ENCODE data around the gene NTM. TPM values are rescaled to one million over a fixed set of nuclear protein-coding genes. Genes with fewer than 3 reads are reported as not detected.

The NTM gene
- total and polyA plus RNA-seq, 2 experiments from 2014 or later, result 1.1 to 1.7 TPM

DNA sequence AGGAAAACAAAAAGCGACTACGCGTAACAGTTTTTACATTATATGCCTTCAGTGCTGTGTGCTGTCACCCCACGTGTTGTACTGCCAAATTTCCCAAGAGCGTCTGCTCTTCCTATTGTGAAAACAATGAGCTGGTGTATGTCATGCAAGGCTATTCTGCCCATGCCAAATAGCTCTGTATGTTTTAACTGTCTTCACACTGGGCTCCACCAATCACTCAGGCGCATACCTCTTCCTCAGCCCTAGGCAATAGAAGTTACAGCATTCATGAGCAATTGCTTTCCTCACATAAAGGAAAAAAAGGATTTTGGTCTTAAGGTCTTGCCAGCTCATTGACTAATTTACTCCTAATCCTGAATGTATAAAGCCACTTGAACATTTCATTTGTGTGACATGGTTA, 606.8 kb downstream of the NTM start:
- TF ChIP-seq, protein P1, sequence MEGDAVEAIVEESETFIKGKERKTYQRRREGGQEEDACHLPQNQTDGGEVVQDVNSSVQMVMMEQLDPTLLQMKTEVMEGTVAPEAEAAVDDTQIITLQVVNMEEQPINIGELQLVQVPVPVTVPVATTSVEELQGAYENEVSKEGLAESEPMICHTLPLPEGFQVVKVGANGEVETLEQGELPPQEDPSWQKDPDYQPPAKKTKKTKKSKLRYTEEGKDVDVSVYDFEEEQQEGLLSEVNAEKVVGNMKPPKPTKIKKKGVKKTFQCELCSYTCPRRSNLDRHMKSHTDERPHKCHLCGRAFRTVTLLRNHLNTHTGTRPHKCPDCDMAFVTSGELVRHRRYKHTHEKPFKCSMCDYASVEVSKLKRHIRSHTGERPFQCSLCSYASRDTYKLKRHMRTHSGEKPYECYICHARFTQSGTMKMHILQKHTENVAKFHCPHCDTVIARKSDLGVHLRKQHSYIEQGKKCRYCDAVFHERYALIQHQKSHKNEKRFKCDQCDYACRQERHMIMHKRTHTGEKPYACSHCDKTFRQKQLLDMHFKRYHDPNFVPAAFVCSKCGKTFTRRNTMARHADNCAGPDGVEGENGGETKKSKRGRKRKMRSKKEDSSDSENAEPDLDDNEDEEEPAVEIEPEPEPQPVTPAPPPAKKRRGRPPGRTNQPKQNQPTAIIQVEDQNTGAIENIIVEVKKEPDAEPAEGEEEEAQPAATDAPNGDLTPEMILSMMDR (IDR thresholded peaks at IDR 0.05; ENCODE audit: low read depth, low read length), result no peak
- Histone ChIP-seq H3K27ac (no peak overlapping the region), H3K4me1 (ENCODE audit: low read depth) (no peaks in the 10 kb centered on the region), H3K4me3 (no peak overlapping the region), H3K27me3 (peaks cover 17% of the 10 kb centered on the region), H3K36me3 (no peaks in the 10 kb centered on the region), H3K9me3 (ENCODE audit: low read depth) (no peaks in the 10 kb centered on the region)
- no peak for DNase-seq (ENCODE audit: low read depth in 1 of 2, low spot score in 1 of 2)

DNA sequence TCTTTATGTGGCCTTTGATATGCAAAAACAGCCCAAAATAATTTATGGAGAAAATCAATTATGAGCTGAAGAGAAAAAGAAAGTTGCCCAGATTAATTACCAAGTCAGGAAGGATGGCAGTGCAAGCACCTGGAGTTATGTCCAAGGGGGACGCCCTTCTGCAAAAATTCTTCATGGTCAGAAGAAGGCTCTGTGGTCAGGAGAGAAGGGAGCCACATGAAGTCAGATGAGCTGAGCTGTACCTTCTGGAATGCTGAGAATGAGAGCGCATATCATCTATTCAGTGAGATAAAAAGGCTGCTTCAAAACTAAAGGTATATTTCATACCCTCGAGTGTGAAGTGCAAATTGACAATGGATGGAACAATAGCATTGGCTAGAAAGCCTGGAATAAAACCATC, 607.4 kb downstream of the NTM start:
- Histone ChIP-seq H3K27me3 (peaks cover 17% of the 10 kb centered on the region), H3K27ac (no peak overlapping the region), H3K4me3 (no peak overlapping the region), H3K9me3 (ENCODE audit: low read depth) (no peaks in the 10 kb centered on the region), H3K4me1 (ENCODE audit: low read depth) (no peaks in the 10 kb centered on the region), H3K36me3 (no peaks in the 10 kb centered on the region)
- DNase-seq (ENCODE audit: low read depth in 1 of 2, low spot score in 1 of 2), result peak in 1 of 2 donors; percentile 30
- TF ChIP-seq, protein P1 (IDR thresholded peaks at IDR 0.05; ENCODE audit: low read depth, low read length), result no peak

DNA sequence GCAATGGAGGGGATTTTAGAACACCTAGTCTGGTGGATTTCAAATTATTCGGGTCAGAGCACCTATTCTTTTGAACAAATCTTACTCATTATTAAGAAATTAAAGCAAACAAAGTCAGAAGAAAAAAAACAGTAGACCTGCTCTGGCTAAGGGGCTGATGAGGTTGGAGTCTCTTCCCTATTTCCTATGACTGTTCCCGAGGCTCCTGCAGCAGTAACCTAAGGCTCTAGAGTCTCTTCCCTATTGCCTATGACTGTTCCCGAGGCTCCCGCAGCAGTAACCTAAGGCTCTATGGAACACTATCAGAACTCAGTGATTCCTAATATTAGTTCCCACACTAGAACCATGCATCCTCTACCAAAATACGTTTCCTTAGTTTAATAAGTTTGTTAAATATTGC, 607.9 kb downstream of the NTM start:
- Histone ChIP-seq H3K27ac (no peak overlapping the region), H3K27me3 (peaks cover 17% of the 10 kb centered on the region), H3K4me3 (no peak overlapping the region), H3K9me3 (ENCODE audit: low read depth) (no peaks in the 10 kb centered on the region), H3K36me3 (no peaks in the 10 kb centered on the region), H3K4me1 (ENCODE audit: low read depth) (no peaks in the 10 kb centered on the region)
- DNase-seq (ENCODE audit: low read depth in 1 of 2, low spot score in 1 of 2), result no peak
- TF ChIP-seq, protein P1 (IDR thresholded peaks at IDR 0.05; ENCODE audit: low read depth, low read length), result no peak

DNA sequence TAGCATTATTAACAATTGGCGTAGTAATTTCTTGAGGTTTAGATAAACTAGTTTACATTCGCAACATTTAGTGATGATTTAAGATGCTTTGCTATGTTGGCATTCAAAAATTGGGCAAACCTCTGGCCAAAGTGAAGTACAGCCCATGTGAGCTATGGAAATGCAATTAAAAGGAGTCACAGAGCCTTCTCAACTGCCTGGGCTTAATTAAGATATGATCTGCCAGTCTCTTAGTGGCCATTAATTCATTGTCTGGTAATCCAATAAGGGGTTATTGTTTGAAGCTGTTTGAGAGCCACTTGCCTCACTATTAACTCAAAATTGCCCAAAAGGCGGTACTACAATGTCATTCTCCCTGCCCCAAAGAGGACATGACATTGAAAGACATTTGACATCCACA, 608.9 kb downstream of the NTM start:
- no peaks in the 10 kb centered on the region for H3K9me3 ChIP-seq (ENCODE audit: low read depth)
- TF ChIP-seq, protein P1 (IDR thresholded peaks at IDR 0.05; ENCODE audit: low read depth, low read length), result no peak
- no peak for DNase-seq (ENCODE audit: low read depth in 1 of 2, low spot score in 1 of 2)
- no peaks in the 10 kb centered on the region for H3K4me1 ChIP-seq (ENCODE audit: low read depth)
- no peaks in the 10 kb centered on the region for H3K36me3 ChIP-seq
- peaks cover 17% of the 10 kb centered on the region for H3K27me3 ChIP-seq
- no peak overlapping the region for H3K27ac ChIP-seq
- no peak overlapping the region for H3K4me3 ChIP-seq

DNA sequence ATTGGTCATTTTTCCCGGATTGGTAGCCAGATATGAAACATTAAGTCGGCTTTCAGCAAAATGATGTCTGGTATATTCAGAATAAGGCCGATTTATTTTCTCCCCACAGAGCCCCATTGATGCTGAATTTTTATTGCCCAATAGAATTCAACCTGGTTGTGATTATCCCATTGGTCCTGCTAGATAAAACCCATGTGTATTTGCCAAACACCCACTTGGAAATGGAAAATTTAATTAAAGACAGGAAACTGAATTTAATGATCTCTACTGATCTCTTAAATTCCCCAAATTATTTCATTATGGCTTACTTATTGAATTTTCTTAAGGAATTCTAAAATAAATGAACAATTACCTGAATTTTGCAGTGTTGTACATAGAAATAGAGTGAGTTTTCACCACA, 609.8 kb downstream of the NTM start:
- H3K4me1 ChIP-seq (ENCODE audit: low read depth), result no peaks in the 10 kb centered on the region
- TF ChIP-seq, protein P1 (IDR thresholded peaks at IDR 0.05; ENCODE audit: low read depth, low read length), result no peak
- H3K36me3 ChIP-seq, result no peaks in the 10 kb centered on the region
- DNase-seq (ENCODE audit: low read depth in 1 of 2, low spot score in 1 of 2), result no peak
- no peak overlapping the region for H3K4me3 ChIP-seq
- no peak overlapping the region for H3K27ac ChIP-seq
- peaks cover 17% of the 10 kb centered on the region for H3K27me3 ChIP-seq
- H3K9me3 ChIP-seq (ENCODE audit: low read depth), result no peaks in the 10 kb centered on the region
